ENCODE measurements around the gene REV3L.

REV3L gene

DNA sequence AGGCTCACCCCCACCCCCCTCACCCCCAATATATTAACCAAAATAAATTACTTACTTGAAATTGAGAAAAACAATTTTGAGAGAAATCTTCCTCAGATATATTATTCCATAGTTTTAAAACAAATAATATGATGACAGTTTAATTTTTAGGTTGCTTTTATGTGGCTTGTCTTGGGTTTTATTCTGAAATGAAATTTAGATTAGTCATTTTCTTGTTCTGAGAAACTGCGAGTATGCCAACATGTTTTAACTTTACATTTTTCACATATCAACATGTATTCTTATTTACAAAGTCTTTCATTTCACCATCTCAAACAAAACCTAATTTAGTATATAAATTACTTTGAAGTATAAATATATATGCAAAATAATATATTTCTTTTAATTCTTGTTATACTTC lies 11.1 kb downstream of the REV3L start:
- H4K20me1 ChIP-seq (ENCODE audit: control insufficient read depth, insufficient read depth, low read depth, low read length) = peaks cover 2% of the 10 kb centered on the region; the same call in 1 of the 2 replicates

DNA sequence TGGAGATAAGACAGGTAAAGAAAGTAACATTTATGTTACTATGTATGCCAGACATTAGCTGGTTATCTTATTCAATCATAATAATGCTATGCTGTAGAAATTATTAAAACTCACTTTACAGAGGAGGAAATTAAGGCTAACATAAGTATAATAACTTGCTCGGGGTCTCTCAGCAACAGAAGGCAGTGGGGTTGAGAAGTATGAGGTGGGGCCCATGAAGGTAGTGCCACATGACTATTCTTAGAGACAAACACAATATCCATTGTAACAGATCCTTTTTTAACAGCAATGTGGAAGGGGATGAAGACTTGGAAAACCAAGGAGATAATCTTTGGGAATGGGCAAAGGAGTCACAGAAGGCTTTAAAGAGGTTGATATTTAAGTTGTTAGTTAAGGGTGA lies 11.5 kb downstream of the REV3L start:
- no peak overlapping the region for H3K27ac ChIP-seq (ENCODE audit: low read depth, low read length)
- TF ChIP-seq, protein P1, sequence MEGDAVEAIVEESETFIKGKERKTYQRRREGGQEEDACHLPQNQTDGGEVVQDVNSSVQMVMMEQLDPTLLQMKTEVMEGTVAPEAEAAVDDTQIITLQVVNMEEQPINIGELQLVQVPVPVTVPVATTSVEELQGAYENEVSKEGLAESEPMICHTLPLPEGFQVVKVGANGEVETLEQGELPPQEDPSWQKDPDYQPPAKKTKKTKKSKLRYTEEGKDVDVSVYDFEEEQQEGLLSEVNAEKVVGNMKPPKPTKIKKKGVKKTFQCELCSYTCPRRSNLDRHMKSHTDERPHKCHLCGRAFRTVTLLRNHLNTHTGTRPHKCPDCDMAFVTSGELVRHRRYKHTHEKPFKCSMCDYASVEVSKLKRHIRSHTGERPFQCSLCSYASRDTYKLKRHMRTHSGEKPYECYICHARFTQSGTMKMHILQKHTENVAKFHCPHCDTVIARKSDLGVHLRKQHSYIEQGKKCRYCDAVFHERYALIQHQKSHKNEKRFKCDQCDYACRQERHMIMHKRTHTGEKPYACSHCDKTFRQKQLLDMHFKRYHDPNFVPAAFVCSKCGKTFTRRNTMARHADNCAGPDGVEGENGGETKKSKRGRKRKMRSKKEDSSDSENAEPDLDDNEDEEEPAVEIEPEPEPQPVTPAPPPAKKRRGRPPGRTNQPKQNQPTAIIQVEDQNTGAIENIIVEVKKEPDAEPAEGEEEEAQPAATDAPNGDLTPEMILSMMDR (IDR thresholded peaks at IDR 0.05; ENCODE audit: low read depth, low read length, poor library complexity, severe bottlenecking) = no peak
- TF ChIP-seq EZH2phosphoT487 (IDR thresholded peaks at IDR 0.05; ENCODE audit: borderline replicate concordance, low read length) = no peak
- no peaks in the 10 kb centered on the region for H3K9me3 ChIP-seq (ENCODE audit: control insufficient read depth, insufficient read depth, low read length)
- H3K4me2 ChIP-seq (ENCODE audit: low read length) = no peak overlapping the region
- H3K9me2 ChIP-seq (replicated peaks; ENCODE audit: control insufficient read depth, low read length) = no peaks in the 10 kb centered on the region
- H3K4me3 ChIP-seq (ENCODE audit: low read length) = no peak overlapping the region
- no peaks in the 10 kb centered on the region; the same call in 1 of the 2 replicates for H4K20me1 ChIP-seq (ENCODE audit: control insufficient read depth, insufficient read depth, low read depth, low read length)
- no peaks in the 10 kb centered on the region for H3K27me3 ChIP-seq (ENCODE audit: control insufficient read depth, low read length)
- peaks cover 3% of the 10 kb centered on the region; the same call in 1 of the 2 replicates for H3K4me1 ChIP-seq (ENCODE audit: control insufficient read depth, low read length)
- H3K79me2 ChIP-seq (ENCODE audit: control insufficient read depth, low read length) = peaks cover 94% of the 10 kb centered on the region
- peaks cover 36% of the 10 kb centered on the region for H3K36me3 ChIP-seq (ENCODE audit: control insufficient read depth, low read length)
- H3F3A ChIP-seq (ENCODE audit: control insufficient read depth, insufficient read depth) = no peaks in the 10 kb centered on the region

More for the DNA sequence above, 11.1 kb downstream of the REV3L start:
- Histone ChIP-seq H3F3A (ENCODE audit: control insufficient read depth, insufficient read depth) (no peaks in the 10 kb centered on the region), H3K4me1 (ENCODE audit: control insufficient read depth, low read length) (peaks cover 5% of the 10 kb centered on the region), H3K36me3 (ENCODE audit: control insufficient read depth, low read length) (peaks cover 39% of the 10 kb centered on the region), H3K9me2 (replicated peaks; ENCODE audit: control insufficient read depth, low read length) (no peaks in the 10 kb centered on the region), H3K27me3 (ENCODE audit: control insufficient read depth, low read length) (no peaks in the 10 kb centered on the region), H3K27ac (ENCODE audit: low read depth, low read length) (no peak overlapping the region), H3K9me3 (ENCODE audit: control insufficient read depth, insufficient read depth, low read length) (no peaks in the 10 kb centered on the region), H3K4me2 (ENCODE audit: low read length) (no peak overlapping the region), H3K4me3 (ENCODE audit: low read length) (no peak overlapping the region), H3K79me2 (ENCODE audit: control insufficient read depth, low read length) (peaks cover 96% of the 10 kb centered on the region)
- TF ChIP-seq EZH2phosphoT487 (IDR thresholded peaks at IDR 0.05; ENCODE audit: borderline replicate concordance, low read length) = no peak
- TF ChIP-seq, protein P1 (IDR thresholded peaks at IDR 0.05; ENCODE audit: low read depth, low read length, poor library complexity, severe bottlenecking) = no peak

DNA sequence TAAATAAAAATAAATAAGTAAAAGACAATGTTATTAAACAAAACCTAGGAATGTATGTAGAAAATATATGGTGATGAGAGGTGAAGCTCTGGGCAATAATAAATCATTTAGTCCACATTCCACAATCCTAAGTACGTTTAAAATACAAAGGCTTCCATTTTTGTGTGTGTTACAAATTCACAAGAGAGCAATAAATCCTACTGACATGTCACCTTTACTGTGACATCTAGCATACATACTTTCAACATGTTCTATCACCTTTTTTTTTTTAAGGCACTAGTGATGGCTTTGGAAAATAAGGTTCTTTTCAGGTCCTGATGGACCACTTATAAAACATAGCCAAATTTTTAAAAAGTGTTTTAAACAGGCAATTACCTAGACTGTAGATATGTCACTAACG lies 12.0 kb downstream of the REV3L start:
- Histone ChIP-seq H3K4me1 (ENCODE audit: control insufficient read depth, low read length) (peaks cover 3% of the 10 kb centered on the region; the same call in 1 of the 2 replicates), H4K20me1 (ENCODE audit: control insufficient read depth, insufficient read depth, low read depth, low read length) (no peaks in the 10 kb centered on the region; the same call in 1 of the 2 replicates), H3K79me2 (ENCODE audit: control insufficient read depth, low read length) (peaks cover 94% of the 10 kb centered on the region), H3K4me3 (ENCODE audit: low read length) (no peak overlapping the region), H3K36me3 (ENCODE audit: control insufficient read depth, low read length) (peaks cover 36% of the 10 kb centered on the region), H3F3A (ENCODE audit: control insufficient read depth, insufficient read depth) (no peaks in the 10 kb centered on the region), H3K9me2 (replicated peaks; ENCODE audit: control insufficient read depth, low read length) (no peaks in the 10 kb centered on the region), H3K27ac (ENCODE audit: low read depth, low read length) (no peak overlapping the region), H3K27me3 (ENCODE audit: control insufficient read depth, low read length) (no peaks in the 10 kb centered on the region), H3K4me2 (ENCODE audit: low read length) (no peak overlapping the region), H3K9me3 (ENCODE audit: control insufficient read depth, insufficient read depth, low read length) (no peaks in the 10 kb centered on the region)
- TF ChIP-seq, protein P1 (IDR thresholded peaks at IDR 0.05; ENCODE audit: low read depth, low read length, poor library complexity, severe bottlenecking) = no peak
- no peak for TF ChIP-seq EZH2phosphoT487 (IDR thresholded peaks at IDR 0.05; ENCODE audit: borderline replicate concordance, low read length)
